Activated naive CD4-positive, alpha-beta T cell treated with anti-CD3 and anti-CD28 coated beads, Interleukin-2, amount 10 ng/mL, durations not matched to agents 7 days and 5 days (primary cell): ENCODE results near the gene NUTF2.
"Not testable (repeated sequence)": the region's sequence is repeated elsewhere in the genome, so short reads cannot be mapped to it uniquely, and the experiment has no call there.

Experiments used
- CTCF ChIA-PET: fragments of 350-600 bp; sonication (Branson Sonifier 250); formaldehyde crosslinking; loops from one replicate; lab custom pipeline; 2021; ENCODE audit warnings: antibody characterized with exemption; lab: Charles Lee
- DNase-seq: peaks from one replicate; pipeline ENCODE4 v3.0.0-alpha.2; 2020
- H3K27ac Mint-ChIP-seq: one replicate; pipeline ENCODE4 v1.8.0; 2021; ENCODE audit warnings: mild to moderate bottlenecking, moderate library complexity, mixed read lengths
- H3K27me3 Mint-ChIP-seq: one replicate; pipeline ENCODE4 v1.8.0; 2021; ENCODE audit warnings: mild to moderate bottlenecking, mixed read lengths
- H3K36me3 Mint-ChIP-seq: one replicate; pipeline ENCODE4 v1.8.0; 2021; ENCODE audit warnings: mixed read lengths
- H3K4me1 Mint-ChIP-seq: one replicate; pipeline ENCODE4 v1.8.0; 2021; ENCODE audit warnings: mixed read lengths
- H3K4me3 Mint-ChIP-seq: one replicate; pipeline ENCODE4 v1.8.0; 2021; ENCODE audit warnings: mild to moderate bottlenecking, moderate library complexity, mixed read lengths
- H3K9me3 Mint-ChIP-seq: one replicate; pipeline ENCODE4 v1.8.0; 2021; ENCODE audit warnings: mixed read lengths

NUTF2 gene

DNA sequence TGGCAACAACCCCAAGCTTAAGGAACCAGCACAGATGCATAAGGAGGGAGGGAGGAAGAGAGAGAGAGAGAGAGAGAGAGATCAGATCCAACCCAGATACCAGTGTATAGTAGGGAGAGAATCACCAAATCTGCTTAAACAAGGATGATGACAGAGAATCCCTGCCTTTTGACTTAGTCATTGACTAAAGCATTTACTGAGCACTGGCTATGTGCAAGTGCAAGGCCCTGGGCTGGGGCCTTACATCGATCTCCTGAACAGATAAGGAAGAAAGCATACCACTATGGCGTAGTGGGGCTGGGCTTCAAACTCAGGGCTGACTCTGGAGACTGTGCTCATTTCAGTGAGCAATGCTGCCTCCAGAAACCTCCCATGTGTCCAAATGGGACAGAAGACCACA lies 24.2 kb upstream of the NUTF2 start:
- Mint-ChIP-seq H3K36me3 (no peaks in the 10 kb centered on the region), H3K27me3 (peaks cover 6% of the 10 kb centered on the region), H3K4me3 (no peak overlapping the region), H3K4me1 (no peaks in the 10 kb centered on the region), H3K9me3 (no peaks in the 10 kb centered on the region), H3K27ac (no peak overlapping the region)
- no peak for DNase-seq
- CTCF ChIA-PET = interaction anchor here (1.6 kb wide), 1 partner anchor 43 kb away, joined by 6 read pairs; no protein-coding TSS in a partner anchor

DNA sequence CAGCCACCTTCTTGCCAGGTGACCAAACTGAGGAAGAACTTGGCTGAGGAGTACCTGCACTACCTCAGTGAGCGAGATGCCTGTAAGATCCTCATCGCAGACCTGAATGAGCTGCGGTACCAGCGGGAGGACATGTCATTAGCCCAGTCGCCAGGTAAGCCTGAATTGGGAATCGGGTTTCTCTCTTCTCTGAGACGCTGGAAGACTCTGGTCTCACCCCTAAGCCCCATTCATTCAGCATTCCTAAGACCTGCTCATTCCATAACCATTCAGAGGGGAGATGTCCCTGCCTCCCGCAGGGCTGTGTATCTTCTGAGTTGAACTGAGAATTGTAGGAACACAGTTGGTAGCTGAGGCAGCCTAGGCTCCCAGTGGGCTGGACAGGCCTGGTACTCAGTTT lies 21.6 kb upstream of the NUTF2 start:
- Mint-ChIP-seq H3K9me3 (no peaks in the 10 kb centered on the region), H3K36me3 (peaks cover 7% of the 10 kb centered on the region), H3K27ac (no peak overlapping the region), H3K4me1 (no peaks in the 10 kb centered on the region), H3K27me3 (peaks cover 6% of the 10 kb centered on the region), H3K4me3 (no peak overlapping the region)
- CTCF ChIA-PET = interaction anchor here (0.6 to 1.0 kb wide), 2 partner anchors 9 to 10 kb away, joined by 4 read pairs; no protein-coding TSS in a partner anchor
- no peak for DNase-seq

DNA sequence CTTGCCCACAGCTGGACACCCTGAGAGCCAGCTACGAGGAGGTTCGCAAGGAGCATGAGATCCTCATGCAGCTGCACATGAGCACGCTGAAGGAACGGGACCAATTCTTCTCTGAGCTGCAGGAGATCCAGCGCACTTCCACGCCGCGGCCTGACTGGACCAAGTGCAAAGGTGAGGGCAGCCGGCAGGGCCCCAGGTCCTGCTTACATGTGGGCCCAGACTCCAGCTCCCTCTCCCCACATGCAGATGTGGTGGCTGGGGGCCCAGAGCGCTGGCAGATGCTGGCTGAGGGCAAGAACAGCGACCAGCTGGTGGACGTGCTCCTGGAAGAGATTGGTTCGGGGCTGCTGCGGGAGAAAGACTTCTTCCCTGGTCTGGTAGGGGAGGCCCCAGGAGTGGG lies 20.8 kb upstream of the NUTF2 start:
- no peak overlapping the region for H3K4me3 Mint-ChIP-seq

DNA sequence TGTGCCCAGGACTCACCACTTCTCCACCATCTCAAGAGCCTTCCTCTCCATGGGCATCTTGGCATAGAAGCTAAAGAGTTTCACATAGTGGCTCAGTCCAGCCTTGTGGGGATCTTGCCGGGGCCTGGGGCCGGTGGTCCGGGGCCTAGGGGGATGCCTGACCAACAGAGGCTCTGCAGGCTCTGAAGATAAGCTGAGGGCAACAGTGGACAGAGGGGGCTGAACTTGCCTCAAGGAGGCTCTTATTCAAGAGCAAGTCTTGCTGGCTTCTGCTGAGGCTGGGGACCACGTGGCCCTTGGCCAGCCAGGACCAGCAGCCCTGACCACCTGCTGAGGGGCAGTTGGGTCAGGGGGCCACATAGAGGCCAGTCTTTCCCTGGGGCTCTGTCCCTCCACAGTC lies 18.1 kb upstream of the NUTF2 start:
- H3K27me3 Mint-ChIP-seq = peaks cover 6% of the 10 kb centered on the region
- H3K4me3 Mint-ChIP-seq = no peak overlapping the region
- CTCF ChIA-PET = interaction anchor here (6.4 kb wide), 1 partner anchor 13 kb away, joined by 45 read pairs; no protein-coding TSS in a partner anchor
- peaks cover 17% of the 10 kb centered on the region for H3K36me3 Mint-ChIP-seq
- H3K27ac Mint-ChIP-seq = no peak overlapping the region
- H3K4me1 Mint-ChIP-seq = peaks cover 10% of the 10 kb centered on the region
- DNase-seq = no peak
- no peaks in the 10 kb centered on the region for H3K9me3 Mint-ChIP-seq

More for the DNA sequence above, 20.8 kb upstream of the NUTF2 start:
- no peaks in the 10 kb centered on the region for H3K9me3 Mint-ChIP-seq
- no peak overlapping the region for H3K27ac Mint-ChIP-seq
- peaks cover 10% of the 10 kb centered on the region for H3K36me3 Mint-ChIP-seq
- CTCF ChIA-PET = interaction anchor here (1.0 to 6.4 kb wide), 2 partner anchors 10 to 305 kb away, joined by 4 to 45 read pairs; no protein-coding TSS in a partner anchor
- DNase-seq = no peak
- peaks cover 6% of the 10 kb centered on the region for H3K27me3 Mint-ChIP-seq
- H3K4me1 Mint-ChIP-seq = no peaks in the 10 kb centered on the region

DNA sequence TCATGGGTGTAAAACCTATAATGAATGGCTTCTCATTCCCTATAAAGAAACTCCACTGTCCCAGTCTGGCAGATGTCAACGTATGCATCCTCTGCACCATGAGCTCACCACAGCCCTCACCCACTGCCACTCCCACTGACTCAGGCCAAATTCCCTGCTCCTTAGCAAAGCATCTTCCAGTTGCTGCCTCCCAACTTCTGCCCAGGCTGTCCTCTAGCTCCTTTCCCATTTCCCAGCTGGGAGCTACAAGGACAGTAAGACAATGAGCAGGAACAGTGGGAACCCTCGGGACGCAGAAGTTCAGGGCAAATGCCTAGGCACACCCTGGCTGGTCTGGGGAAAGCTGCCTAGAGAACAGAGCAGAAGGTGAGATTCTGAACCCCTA lies 13.7 kb upstream of the NUTF2 start:
- no peaks in the 10 kb centered on the region for H3K9me3 Mint-ChIP-seq
- CTCF ChIA-PET = interaction anchor here (0.6 to 2.6 kb wide), 6 partner anchors 11 to 164 kb away, joined by 3 to 28 read pairs (median 4); no protein-coding TSS in a partner anchor
- peaks cover 16% of the 10 kb centered on the region for H3K4me1 Mint-ChIP-seq
- H3K27me3 Mint-ChIP-seq = peaks cover 3% of the 10 kb centered on the region
- DNase-seq = no peak
- peak overlapping the region; percentile 42 for H3K27ac Mint-ChIP-seq
- peak overlapping the region; percentile 82 for H3K4me3 Mint-ChIP-seq
- H3K36me3 Mint-ChIP-seq = peaks cover 17% of the 10 kb centered on the region

DNA sequence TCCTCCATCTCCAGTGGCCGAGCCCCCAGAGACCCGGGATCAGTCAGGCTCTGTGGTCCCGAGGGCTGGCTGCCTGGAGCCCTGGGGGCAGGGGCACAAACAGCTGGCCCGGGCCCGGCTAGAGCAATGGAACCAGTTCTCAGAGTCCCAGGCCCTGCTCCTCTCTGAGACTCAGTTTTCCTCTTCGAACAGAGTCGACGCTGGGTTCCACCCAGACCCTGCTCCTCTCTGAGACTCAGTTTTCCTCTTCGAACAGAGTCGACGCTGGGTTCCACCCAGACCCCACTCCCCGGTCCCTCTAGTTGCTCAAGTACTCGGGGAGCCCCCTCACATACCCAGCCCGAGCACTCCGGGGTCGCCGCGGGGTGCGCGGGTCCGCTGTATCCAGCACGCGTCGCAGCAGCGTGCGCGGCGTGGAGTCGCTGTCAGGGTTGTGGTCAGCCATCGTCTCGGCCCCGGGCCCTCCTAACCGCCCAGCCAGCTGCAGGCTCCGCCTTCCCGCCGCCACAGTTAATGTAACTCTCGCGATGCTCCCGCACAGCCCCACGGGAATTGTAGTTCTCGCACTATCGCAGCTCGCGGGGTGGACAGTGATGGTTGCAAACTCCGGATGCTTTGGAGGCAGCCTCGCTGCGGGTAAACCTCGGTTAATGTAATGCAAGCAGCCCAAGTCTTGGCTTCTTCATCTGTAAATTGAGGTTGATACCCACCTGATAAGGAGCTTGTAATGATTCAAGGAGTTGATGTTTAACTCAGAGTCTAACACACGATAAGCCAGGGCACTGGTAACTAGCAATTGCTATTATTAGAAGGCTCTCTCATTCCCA lies 13.1 kb upstream of the NUTF2 start:
- Mint-ChIP-seq H3K4me1 (peaks cover 16% of the 10 kb centered on the region), H3K9me3 (no peaks in the 10 kb centered on the region), H3K36me3 (peaks cover 14% of the 10 kb centered on the region), H3K27ac (peak overlapping the region; percentile 76), H3K27me3 (peaks cover 3% of the 10 kb centered on the region), H3K4me3 (peak overlapping the region; percentile 82)
- DNase-seq = peak; percentile 97
- CTCF ChIA-PET = interaction anchor here (0.5 to 2.6 kb wide), 8 partner anchors 11 to 312 kb away, joined by 3 to 28 read pairs (median 3); no protein-coding TSS in a partner anchor

DNA sequence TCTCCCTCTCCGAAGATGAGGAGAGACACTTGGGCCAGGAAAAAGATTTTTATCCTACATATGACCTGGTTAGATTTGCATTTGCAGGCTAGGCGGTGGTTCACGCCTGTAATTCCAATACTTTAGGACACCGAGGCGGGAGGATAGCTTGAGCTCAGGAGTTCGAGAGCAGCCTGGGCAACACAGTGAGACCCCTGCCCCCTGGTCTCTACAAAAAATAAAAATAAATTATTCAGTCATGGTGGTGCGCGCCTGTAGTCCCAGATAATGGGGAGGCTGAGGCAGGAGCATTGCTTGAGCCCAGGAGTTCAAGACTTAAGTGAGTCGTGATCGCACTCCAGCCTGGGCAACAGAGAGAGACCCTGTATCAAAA lies 12.5 kb upstream of the NUTF2 start:
- Mint-ChIP-seq H3K9me3 (no peaks in the 10 kb centered on the region), H3K4me3 (peak overlapping the region; percentile 82), H3K27me3 (peaks cover 3% of the 10 kb centered on the region), H3K4me1 (peaks cover 16% of the 10 kb centered on the region), H3K27ac (no peak overlapping the region), H3K36me3 (peaks cover 10% of the 10 kb centered on the region)
- CTCF ChIA-PET = interaction anchor here (0.5 to 2.6 kb wide), 7 partner anchors 18 to 313 kb away, joined by 3 to 28 read pairs (median 3); no protein-coding TSS in a partner anchor
- DNase-seq = no peak

DNA sequence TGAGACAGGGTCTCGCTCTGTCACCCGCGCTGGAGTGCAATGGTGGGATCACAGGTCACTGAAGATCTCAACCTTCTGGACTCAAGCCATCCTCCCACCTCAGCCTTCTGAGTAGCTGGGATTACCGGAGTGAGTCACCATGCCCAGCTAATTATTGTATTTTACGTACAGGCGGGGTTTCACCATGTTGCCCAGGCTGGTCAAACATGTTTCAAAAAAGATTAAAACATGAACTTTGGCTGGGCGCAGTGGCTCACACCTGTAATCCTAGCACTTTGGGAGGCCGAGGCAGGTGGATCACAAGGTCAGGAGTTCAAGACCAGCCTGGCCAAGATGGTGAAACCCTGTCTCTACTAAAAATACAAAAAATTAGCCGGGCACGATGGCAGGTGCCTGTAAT lies 9.5 kb upstream of the NUTF2 start:
- DNase-seq, H3K36me3 Mint-ChIP-seq, H3K9me3 Mint-ChIP-seq, H3K27ac Mint-ChIP-seq, H3K4me3 Mint-ChIP-seq, H3K27me3 Mint-ChIP-seq: not testable (repeated sequence)
- H3K4me1 Mint-ChIP-seq = peaks cover 23% of the 10 kb centered on the region
- CTCF ChIA-PET = interaction anchor here (0.6 kb wide), 1 partner anchor 18 kb away, joined by 4 read pairs; no protein-coding TSS in a partner anchor

DNA sequence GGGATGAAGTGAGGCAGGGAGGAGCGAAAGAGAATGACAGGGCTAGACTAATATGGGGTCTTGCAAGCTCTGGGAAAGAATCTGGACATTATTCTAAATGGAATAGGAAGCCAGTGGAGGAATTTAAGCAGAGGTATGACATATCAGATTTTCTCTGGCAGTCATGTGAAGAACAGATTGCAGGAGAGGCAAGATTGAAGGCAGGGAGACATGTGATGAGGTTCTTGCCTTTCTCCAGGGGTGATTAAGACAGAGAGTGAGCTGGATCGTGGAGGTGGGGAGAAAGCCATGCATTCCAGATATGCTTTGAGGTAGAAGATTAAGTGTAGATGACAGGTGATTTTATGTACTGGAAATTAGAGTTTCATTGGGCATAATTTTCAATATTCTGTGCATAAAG lies 8.9 kb upstream of the NUTF2 start:
- H3K4me1 Mint-ChIP-seq = peaks cover 20% of the 10 kb centered on the region
- no peak overlapping the region for H3K4me3 Mint-ChIP-seq
- DNase-seq = no peak
- CTCF ChIA-PET = interaction anchor here (0.6 kb wide), 1 partner anchor 19 kb away, joined by 4 read pairs; no protein-coding TSS in a partner anchor
- H3K36me3 Mint-ChIP-seq = peaks cover 3% of the 10 kb centered on the region
- peaks cover 3% of the 10 kb centered on the region for H3K27me3 Mint-ChIP-seq
- H3K27ac Mint-ChIP-seq = no peak overlapping the region
- no peaks in the 10 kb centered on the region for H3K9me3 Mint-ChIP-seq

DNA sequence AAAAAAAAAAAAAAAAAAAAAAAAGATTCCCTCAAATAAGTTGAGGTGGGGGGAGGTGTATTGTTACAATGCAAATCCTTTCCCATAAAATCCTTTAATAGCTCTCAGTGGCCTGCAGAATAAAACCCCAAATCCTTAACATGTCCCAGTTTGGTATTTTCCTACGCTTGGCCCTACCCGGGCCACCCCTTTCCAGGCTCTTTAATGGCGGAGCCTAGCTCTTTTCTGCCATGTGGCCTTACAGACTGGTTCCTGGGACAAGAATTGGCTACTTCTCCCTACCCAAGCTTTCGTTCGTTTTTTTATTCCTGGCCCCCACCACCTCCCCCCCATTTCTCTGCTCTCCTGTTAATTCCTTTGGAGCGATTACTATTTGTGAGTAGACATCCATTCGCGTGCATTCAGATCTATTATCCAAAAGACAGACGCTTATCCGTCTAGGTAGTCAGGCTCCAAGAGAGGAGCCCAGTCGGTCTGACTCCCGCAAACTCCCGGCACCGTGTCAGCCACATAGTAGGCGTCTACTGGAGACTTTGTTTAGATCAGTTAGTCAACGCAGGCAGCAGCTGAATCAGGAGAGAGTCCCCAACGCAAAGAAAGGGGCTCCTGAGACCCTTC lies 5.4 kb upstream of the NUTF2 start:
- no peaks in the 10 kb centered on the region for H3K27me3 Mint-ChIP-seq
- no peak for DNase-seq
- H3K9me3 Mint-ChIP-seq = no peaks in the 10 kb centered on the region
- peaks cover 18% of the 10 kb centered on the region for H3K36me3 Mint-ChIP-seq
- H3K4me3 Mint-ChIP-seq = peak overlapping the region; percentile 91
- H3K27ac Mint-ChIP-seq = peak overlapping the region; percentile 97
- H3K4me1 Mint-ChIP-seq = peaks cover 43% of the 10 kb centered on the region
- CTCF ChIA-PET = interaction anchor here (1.1 to 1.2 kb wide), 3 partner anchors 25 to 320 kb away, joined by 3 to 5 read pairs (median 3); no protein-coding TSS in a partner anchor

DNA sequence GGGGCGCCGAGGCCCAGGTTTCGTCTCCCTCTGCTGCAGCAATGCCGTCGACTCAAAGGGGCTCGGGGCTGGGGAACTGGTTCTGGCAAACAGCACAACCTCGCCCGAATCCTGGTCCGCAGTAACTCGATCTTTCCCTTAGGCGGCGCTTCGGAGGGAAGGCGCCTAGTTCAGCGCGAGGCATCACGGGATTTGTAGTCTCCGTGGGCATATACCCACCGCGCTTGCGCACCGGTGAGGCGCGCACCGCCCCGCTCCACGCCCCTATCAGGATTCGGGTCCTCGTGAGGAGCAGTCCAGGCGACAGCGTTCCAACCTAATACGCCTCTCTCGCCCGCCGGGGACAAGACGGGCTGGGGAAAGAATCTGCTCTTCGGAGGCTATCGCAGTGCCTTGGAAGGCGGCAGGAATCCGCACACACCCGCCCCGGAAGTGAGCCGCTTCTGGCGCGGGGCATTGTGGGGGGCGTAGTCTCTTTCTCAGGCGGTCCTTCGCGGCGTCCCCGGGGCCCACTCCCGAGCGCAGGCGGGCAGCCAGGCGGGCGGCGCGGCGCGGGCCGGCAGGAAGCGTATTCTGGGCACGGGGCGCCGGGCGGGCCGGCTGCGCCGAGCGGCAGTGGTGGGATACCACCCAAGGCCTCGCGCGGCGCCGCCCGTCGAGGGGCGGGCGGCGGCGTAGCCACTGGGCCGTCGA lies 4.8 kb upstream of the NUTF2 start, which contains the start of gene THAP11:
Gene THAP11 (plus strand): TSS at position 505 of the 693 bp plus-strand sequence. CDS start 235 bp downstream, outside the sequence.
- Mint-ChIP-seq H3K36me3 (peaks cover 18% of the 10 kb centered on the region), H3K4me3 (peak within 1 kb of the TSS; percentile 95), H3K27ac (peak within 1 kb of the TSS; percentile 99), H3K4me1 (peaks cover 43% of the 10 kb centered on the region), H3K9me3 (no peaks in the 10 kb centered on the region), H3K27me3 (no peaks in the 10 kb centered on the region)
- CTCF ChIA-PET = interaction anchor here (1.2 to 1.3 kb wide), 2 partner anchors 31 to 100 kb away, joined by 3 to 5 read pairs; partner anchors contain the start of gene EDC4
- DNase-seq = peak; percentile 97

DNA sequence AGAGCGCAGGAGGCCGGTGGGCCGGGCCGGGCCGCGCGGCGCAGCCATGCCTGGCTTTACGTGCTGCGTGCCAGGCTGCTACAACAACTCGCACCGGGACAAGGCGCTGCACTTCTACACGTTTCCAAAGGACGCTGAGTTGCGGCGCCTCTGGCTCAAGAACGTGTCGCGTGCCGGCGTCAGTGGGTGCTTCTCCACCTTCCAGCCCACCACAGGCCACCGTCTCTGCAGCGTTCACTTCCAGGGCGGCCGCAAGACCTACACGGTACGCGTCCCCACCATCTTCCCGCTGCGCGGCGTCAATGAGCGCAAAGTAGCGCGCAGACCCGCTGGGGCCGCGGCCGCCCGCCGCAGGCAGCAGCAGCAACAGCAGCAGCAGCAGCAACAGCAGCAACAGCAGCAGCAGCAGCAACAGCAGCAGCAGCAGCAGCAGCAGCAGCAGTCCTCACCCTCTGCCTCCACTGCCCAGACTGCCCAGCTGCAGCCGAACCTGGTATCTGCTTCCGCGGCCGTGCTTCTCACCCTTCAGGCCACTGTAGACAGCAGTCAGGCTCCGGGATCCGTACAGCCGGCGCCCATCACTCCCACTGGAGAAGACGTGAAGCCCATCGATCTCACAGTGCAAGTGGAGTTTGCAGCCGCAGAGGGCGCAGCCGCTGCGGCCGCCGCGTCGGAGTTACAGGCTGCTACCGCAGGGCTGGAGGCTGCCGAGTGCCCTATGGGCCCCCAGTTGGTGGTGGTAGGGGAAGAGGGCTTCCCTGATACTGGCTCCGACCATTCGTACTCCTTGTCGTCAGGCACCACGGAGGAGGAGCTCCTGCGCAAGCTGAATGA lies 4.0 kb upstream of the NUTF2 start:
- H3K9me3 Mint-ChIP-seq = no peaks in the 10 kb centered on the region
- H3K27ac Mint-ChIP-seq = peak overlapping the region; percentile 99
- CTCF ChIA-PET = interaction anchor here (0.8 to 3.9 kb wide), 5 partner anchors 24 to 321 kb away, joined by 3 to 30 read pairs (median 5); partner anchors contain the start of gene EDC4

DNA sequence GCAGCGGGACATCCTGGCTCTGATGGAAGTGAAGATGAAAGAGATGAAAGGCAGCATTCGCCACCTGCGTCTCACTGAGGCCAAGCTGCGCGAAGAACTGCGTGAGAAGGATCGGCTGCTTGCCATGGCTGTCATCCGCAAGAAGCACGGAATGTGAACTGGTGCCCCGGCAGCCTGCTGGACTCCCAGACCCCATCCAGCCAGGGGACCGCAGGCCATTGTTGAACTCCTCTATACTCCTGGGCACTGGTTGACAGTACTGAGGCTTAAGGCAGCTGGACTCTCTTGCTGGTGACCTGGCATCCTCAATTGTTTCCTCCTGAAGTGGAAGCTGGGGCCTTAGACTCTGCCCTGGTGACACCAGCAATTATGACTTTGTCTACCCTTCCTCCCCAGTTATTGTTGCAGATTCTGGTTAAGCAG lies 3.4 kb upstream of the NUTF2 start:
- H3K4me3 Mint-ChIP-seq = peak overlapping the region; percentile 95
- CTCF ChIA-PET = interaction anchor here (0.8 to 3.9 kb wide), 5 partner anchors 25 to 322 kb away, joined by 3 to 30 read pairs (median 5); partner anchors contain the start of gene EDC4
- DNase-seq = no peak
- H3K4me1 Mint-ChIP-seq = peaks cover 51% of the 10 kb centered on the region
- H3K9me3 Mint-ChIP-seq = no peaks in the 10 kb centered on the region
- no peaks in the 10 kb centered on the region for H3K27me3 Mint-ChIP-seq
- H3K27ac Mint-ChIP-seq = peak overlapping the region; percentile 99
- peaks cover 19% of the 10 kb centered on the region for H3K36me3 Mint-ChIP-seq

More for the DNA sequence above, 4.0 kb upstream of the NUTF2 start:
- peak overlapping the region; percentile 95 for H3K4me3 Mint-ChIP-seq
- H3K27me3 Mint-ChIP-seq = no peaks in the 10 kb centered on the region
- peaks cover 45% of the 10 kb centered on the region for H3K4me1 Mint-ChIP-seq
- DNase-seq = peak; percentile 78
- peaks cover 19% of the 10 kb centered on the region for H3K36me3 Mint-ChIP-seq
